NOMO-1 (cell line): ENCODE results near the gene UNC80.

Experiments used
- DNase-seq, 2 experiments: peaks; one replicate each; lab custom pipeline; 2025; ENCODE audit not compliant: unreplicated experiment in 2 of 2; lab: John Stamatoyannopoulos, UW

Gene UNC80

GRCh38 chr2:209965723-209966122 lies 194.1 kb downstream of the UNC80 start:
- DNase-seq, result no peak

GRCh38 chr2:209969692-209970091 lies 198.1 kb downstream of the UNC80 start:
- DNase-seq, result no peak

GRCh38 chr2:209970271-209970670 lies 198.6 kb downstream of the UNC80 start:
- DNase-seq, result no peak

GRCh38 chr2:209970711-209971110 lies 199.1 kb downstream of the UNC80 start:
- no peak for DNase-seq

GRCh38 chr2:209973328-209973727 lies 201.7 kb downstream of the UNC80 start:
- no peak for DNase-seq

- DNase-seq, result no peak
Measured at GRCh38 chr2:209974576-209974975, 202.9 kb downstream of the UNC80 start.

- peak; percentile 7 to 44 for DNase-seq
Measured at GRCh38 chr2:209976698-209977385, 205.2 kb downstream of the UNC80 start.

- peak; percentile 47 to 57 for DNase-seq
Measured at GRCh38 chr2:209977386-209978239, 206.0 kb downstream of the UNC80 start.

GRCh38 chr2:209984291-209984690 lies 212.7 kb downstream of the UNC80 start:
- DNase-seq, result no peak

- peak; percentile 90 to 94 for DNase-seq
Measured at GRCh38 chr2:209985874-209986273, 214.2 kb downstream of the UNC80 start.

- peak in 1 of 2 experiments; percentile 40 for DNase-seq
Measured at GRCh38 chr2:209986415-209986814, 214.8 kb downstream of the UNC80 start.

GRCh38 chr2:209988010-209988409 lies 216.4 kb downstream of the UNC80 start:
- DNase-seq, result peak in 1 of 2 experiments; percentile 36

- no peak for DNase-seq
Measured at GRCh38 chr2:209990838-209991237, 219.2 kb downstream of the UNC80 start.

GRCh38 chr2:209993968-209994367 lies 222.3 kb downstream of the UNC80 start:
- DNase-seq, result no peak

- no peak for DNase-seq
Measured at GRCh38 chr2:209998596-209998995, 227.0 kb downstream of the UNC80 start.

GRCh38 chr2:210000464-210001324 lies 229.1 kb downstream of the UNC80 start:
- peak; percentile 75 to 86 for DNase-seq

GRCh38 chr2:210002158-210003157 lies 230.8 kb downstream of the UNC80 start, which contains the start of gene RPE:
Gene RPE, plus strand, starts transcription at chr2:210002638. Its CDS starts 24 bp downstream, at chr2:210002662.
- peak; percentile 94 to 96 for DNase-seq

- peak; percentile 81 to 82 for DNase-seq
Measured at GRCh38 chr2:210003359-210003758, 231.7 kb downstream of the UNC80 start.

GRCh38 chr2:210004881-210005280 lies 233.2 kb downstream of the UNC80 start:
- peak; percentile 26 to 77 for DNase-seq

- no peak for DNase-seq
Measured at GRCh38 chr2:210007895-210008294, 236.3 kb downstream of the UNC80 start.
